Left lung (tissue), 8 donors: ENCODE data around the gene SKOR1. TPM values are rescaled to one million over a fixed set of nuclear protein-coding genes. Genes with fewer than 3 reads are reported as not detected.

Experiments
- polyA plus RNA-seq, 6 donors: library from polyadenylated mRNA; unstranded; fragments of 120-200 nt; gene quantifications; one replicate each; pipeline ENCODE4 v1.2.1, GENCODE V29; 2013; ENCODE audit not compliant: insufficient read length in 6 of 6
- total RNA-seq, 2 donors: library from RNA; stranded (reverse); fragmentation: NEBNext Ultra II Directional; extraction: Animal tissue kit (Norgen Biotek cat#: 25700); gene quantifications; one replicate each; pipeline ENCODE4 v1.2.1, GENCODE V29; 2021
- donor health status: DM: no; HTN: yes; CAD: no.
- donor health status: DM: no; HTN: no; CAD: no.

The SKOR1 gene
- total and polyA plus RNA-seq, 8 donors = 0.12 to 0.71 (median 0.43) TPM

Other genes with a start within 250 kb of the SKOR1 start
- not detected for gene RNU6-1, start 14.5 kb downstream of the SKOR1 start, total RNA-seq
- gene RNU6-1, start 14.5 kb downstream of the SKOR1 start, polyA plus RNA-seq = not detected
- gene PIAS1, start 228.8 kb downstream of the SKOR1 start, total RNA-seq = 10 to 100 TPM; 44.9 to 46.5 TPM
- gene PIAS1, start 228.8 kb downstream of the SKOR1 start, polyA plus RNA-seq = 10 to 100 TPM; 61.5 to 71.4 (median 64.5) TPM